NB4 (cell line): ENCODE results near the gene FRY.

Experiments used
- DNase-seq: peaks from one replicate; pipeline ENCODE4 v3.0.0; 2010; ENCODE audit warnings: low read depth
- H3K4me3 ChIP-seq: one replicate; pipeline ENCODE4 v1.5.1; 2011; ENCODE audit warnings: mild to moderate bottlenecking, low read depth, low read length, moderate library complexity
- CTCF ChIP-seq: IDR thresholded peaks from one replicate; pipeline ENCODE4 v1.5.1; 2012; ENCODE audit warnings: low read depth, low read length
- MYC ChIP-seq: IDR thresholded peaks from 2 replicates; pipeline ENCODE4 v1.6.1; 2011; ENCODE audit warnings: low read depth, low read length
- POLR2A ChIP-seq: IDR thresholded peaks from 2 replicates; pipeline ENCODE4 v1.6.1; 2011; ENCODE audit warnings: mild to moderate bottlenecking; ENCODE audit not compliant: insufficient read length; ENCODE audit errors: extremely low read depth
- TF ChIP-seq, protein P1 (sequence below): IDR thresholded peaks from 2 replicates; pipeline ENCODE4 v1.6.1; 2011; ENCODE audit warnings: low read depth, low read length

Gene FRY

GRCh38 chr13:32187651-32188050 lies 156.1 kb downstream of the FRY start:
- TF ChIP-seq, protein P1, sequence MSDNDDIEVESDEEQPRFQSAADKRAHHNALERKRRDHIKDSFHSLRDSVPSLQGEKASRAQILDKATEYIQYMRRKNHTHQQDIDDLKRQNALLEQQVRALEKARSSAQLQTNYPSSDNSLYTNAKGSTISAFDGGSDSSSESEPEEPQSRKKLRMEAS: no peak
- TF ChIP-seq MYC (no peak), CTCF (no peak), POLR2A (no peak)
- DNase-seq: no peak
- no peak overlapping the region for H3K4me3 ChIP-seq

- TF ChIP-seq POLR2A: no peak
- no peak for TF ChIP-seq CTCF
- no peak for TF ChIP-seq MYC
- TF ChIP-seq, protein P1: no peak
- no peak for DNase-seq
- H3K4me3 ChIP-seq: no peak overlapping the region
Measured at GRCh38 chr13:32191452-32191998, 160.0 kb downstream of the FRY start.

GRCh38 chr13:32195713-32196112 lies 164.1 kb downstream of the FRY start:
- no peak for TF ChIP-seq POLR2A
- TF ChIP-seq, protein P1: no peak
- no peak for TF ChIP-seq MYC
- TF ChIP-seq CTCF: no peak
- no peak for DNase-seq
- H3K4me3 ChIP-seq: no peak overlapping the region

DNA sequence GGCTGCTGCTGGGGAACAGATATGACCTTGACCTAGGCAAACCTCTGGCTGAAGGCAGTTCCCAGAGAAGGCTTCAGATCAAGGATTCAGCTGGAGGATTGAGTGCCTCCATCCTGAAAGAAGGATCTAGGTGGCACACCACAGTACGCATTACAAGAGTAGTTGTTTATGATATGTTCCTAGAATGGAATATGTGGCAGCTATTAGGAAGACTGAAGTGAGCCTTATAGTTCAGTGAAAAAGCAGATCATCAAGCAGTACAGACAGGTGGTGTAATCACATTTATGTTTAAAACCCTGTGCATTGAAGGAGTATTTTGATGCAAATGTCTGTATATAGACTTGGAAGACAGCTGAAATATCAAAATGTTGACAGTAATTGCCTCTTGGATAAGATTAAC lies 167.6 kb downstream of the FRY start:
- TF ChIP-seq MYC: no peak
- no peak for TF ChIP-seq CTCF
- TF ChIP-seq, protein P1: no peak
- TF ChIP-seq POLR2A: no peak
- H3K4me3 ChIP-seq: no peak overlapping the region
- no peak for DNase-seq

- H3K4me3 ChIP-seq: no peak overlapping the region
- DNase-seq: no peak
- no peak for TF ChIP-seq POLR2A
- TF ChIP-seq, protein P1: no peak
- no peak for TF ChIP-seq MYC
- TF ChIP-seq CTCF: no peak
Measured at GRCh38 chr13:32200741-32201140, 169.2 kb downstream of the FRY start.

GRCh38 chr13:32201809-32202208 lies 170.2 kb downstream of the FRY start:
- DNase-seq: no peak
- TF ChIP-seq CTCF (no peak), POLR2A (no peak), MYC (no peak)
- TF ChIP-seq, protein P1: no peak
- no peak overlapping the region for H3K4me3 ChIP-seq
